ENCODE data around the gene TNNI2.
"Not testable (repeated sequence)": the region's sequence is repeated elsewhere in the genome, so short reads cannot be mapped to it uniquely, and the experiment has no call there.

TNNI2 gene

DNA sequence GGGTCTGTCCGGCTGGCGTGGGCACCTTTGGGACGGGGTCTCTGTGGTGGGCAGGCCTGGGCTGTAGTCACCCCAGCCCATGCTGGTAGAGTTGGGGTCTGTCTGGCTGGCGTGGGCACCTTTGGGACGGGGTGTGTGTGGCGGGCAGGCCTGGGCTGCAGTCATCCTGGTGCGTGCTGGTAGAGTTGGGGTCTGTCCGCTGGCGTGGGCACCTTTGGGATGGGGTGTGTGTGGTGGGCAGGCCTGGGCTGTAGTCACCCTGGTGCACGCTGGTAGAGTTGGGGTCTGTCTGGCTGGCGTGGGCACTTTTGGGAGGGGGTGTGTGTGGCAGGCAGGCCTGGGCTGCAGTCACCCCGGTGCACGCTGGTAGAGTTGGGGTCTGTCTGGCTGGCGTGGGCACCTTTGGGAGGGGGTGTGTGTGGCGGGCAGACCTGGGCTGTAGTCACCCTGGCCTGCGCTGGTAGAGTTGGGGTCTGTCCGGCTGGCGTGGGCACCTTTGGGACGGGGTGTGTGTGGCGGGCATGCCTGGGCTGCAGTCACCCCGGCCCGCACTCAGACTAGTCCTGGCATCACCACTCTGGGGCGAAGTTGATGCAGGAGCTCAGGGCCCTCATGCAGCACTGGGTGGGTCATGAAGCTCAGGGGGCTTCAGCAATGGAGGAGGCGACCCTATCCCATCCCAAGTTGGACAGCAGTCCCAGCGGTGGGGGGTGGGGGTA, 33.6 kb downstream of the TNNI2 start:
- no peak for ATAC-seq (ENCODE audit: low read depth)
- peaks cover 58% of the 10 kb centered on the region for H3K4me1 Mint-ChIP-seq
- H3K27me3 Mint-ChIP-seq, result no peaks in the 10 kb centered on the region
- H3K27ac Mint-ChIP-seq, result peak overlapping the region; percentile 81
- DNase-seq (ENCODE audit: low spot score in 2 of 2), result no peak
- peaks cover 8% of the 10 kb centered on the region for H3K36me3 Mint-ChIP-seq
- H3K4me3 Mint-ChIP-seq, result peak overlapping the region; percentile 27
- H3K9me3 Mint-ChIP-seq, result no peaks in the 10 kb centered on the region

DNA sequence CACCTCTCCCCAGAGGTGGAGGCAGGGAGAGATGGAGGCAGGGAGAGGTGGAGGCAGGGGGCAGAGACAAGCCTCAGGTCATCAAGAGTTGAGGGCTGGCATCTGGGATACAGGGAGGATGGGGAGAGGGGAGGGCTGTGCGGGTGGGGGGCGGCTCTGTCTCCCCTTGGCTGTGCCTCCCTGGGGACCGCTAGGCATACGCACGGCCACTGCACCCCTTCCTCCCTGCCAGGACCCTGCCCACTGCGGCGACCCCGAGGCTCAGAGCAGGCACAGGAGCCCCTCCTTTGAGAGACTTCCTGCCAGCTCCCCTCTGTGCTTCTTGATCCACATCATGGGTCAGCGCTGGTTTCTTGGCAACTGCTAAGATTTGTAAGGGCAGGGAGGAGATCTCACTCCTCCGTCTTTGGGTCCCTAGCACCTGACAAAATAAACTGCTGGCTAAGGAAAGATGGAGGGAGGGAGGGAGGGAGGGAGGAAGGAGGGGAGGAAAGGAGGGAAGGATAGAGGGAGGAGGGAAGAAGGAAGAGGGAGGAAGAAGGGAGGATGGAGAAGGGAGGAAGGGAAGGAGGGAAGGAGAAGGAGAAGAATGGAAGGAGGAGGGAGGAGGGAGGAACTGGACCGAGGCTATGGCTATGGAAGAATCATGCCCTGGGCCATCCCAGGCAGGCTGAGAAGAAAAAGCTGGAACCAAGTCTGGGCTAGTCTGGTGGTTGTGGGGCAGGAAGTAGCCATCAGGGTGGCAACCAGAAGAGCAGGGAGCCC, 34.4 kb downstream of the TNNI2 start:
- Mint-ChIP-seq H3K27me3 (no peaks in the 10 kb centered on the region), H3K27ac (peak overlapping the region; percentile 75), H3K36me3 (peaks cover 8% of the 10 kb centered on the region), H3K4me3 (peak overlapping the region; percentile 52), H3K4me1 (peaks cover 60% of the 10 kb centered on the region), H3K9me3 (no peaks in the 10 kb centered on the region)
- ATAC-seq (ENCODE audit: low read depth) (no peak), DNase-seq (ENCODE audit: low spot score in 2 of 2) (no peak)

DNA sequence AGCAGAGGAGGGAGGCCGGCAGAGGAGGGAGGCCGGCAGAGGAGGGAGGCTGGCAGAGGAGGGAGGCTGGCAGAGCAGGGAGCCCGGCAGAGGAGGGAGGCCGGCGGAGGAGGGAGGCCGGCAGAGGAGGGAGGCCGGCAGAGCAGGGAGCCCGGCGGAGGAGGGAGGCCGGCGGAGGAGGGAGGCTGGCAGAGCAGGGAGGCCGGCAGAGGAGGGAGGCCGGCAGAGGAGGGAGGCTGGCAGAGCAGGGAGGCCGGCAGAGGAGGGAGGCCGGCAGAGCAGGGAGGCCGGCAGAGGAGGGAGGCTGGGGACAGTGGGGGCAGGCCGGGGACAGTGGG, 35.0 kb downstream of the TNNI2 start:
- not testable (repeated sequence) for H3K36me3 Mint-ChIP-seq; H3K9me3 Mint-ChIP-seq; H3K27me3 Mint-ChIP-seq; ATAC-seq (ENCODE audit: low read depth); DNase-seq (ENCODE audit: low spot score in 2 of 2)
- H3K4me1 Mint-ChIP-seq, result peaks cover 58% of the 10 kb centered on the region
- H3K27ac Mint-ChIP-seq, result peak overlapping the region; percentile 75
- peak overlapping the region; percentile 52 for H3K4me3 Mint-ChIP-seq

DNA sequence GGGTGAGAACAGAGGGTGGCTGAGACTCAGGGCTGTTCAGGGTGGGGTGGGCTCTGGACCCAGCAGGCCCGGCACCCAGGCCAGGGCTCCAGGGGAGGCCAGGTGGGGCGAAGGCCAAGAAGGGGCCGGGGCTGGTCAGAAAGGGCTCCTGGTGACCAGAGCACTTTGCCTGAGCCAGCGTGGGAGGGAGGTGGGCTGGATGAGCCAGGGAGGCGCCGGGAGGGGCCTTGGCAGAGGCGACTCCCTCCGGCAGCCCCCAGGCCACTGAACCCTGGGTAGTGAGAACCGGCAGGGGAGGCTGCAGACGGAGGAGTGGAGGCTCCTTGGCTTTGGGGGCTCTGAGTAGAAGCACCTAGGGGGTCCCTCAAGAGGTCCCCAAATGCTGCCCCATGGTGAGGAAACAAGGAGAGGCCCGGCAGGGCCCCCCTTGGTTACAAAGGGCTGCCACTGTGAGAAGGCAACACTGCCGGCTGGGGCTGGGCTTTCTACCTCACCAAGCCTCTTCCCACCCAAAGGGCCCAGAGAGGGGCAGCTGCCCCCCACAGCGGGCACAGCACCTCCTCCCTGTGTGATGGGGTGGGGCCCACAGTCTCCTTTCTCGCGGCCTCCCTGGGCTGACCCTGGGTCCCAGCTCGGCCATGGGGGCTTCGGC, 35.8 kb downstream of the TNNI2 start:
- H3K4me1 Mint-ChIP-seq, result peaks cover 55% of the 10 kb centered on the region
- not testable (repeated sequence) for DNase-seq (ENCODE audit: low spot score in 2 of 2); H3K36me3 Mint-ChIP-seq; H3K27me3 Mint-ChIP-seq; H3K27ac Mint-ChIP-seq; ATAC-seq (ENCODE audit: low read depth); H3K4me3 Mint-ChIP-seq; H3K9me3 Mint-ChIP-seq

DNA sequence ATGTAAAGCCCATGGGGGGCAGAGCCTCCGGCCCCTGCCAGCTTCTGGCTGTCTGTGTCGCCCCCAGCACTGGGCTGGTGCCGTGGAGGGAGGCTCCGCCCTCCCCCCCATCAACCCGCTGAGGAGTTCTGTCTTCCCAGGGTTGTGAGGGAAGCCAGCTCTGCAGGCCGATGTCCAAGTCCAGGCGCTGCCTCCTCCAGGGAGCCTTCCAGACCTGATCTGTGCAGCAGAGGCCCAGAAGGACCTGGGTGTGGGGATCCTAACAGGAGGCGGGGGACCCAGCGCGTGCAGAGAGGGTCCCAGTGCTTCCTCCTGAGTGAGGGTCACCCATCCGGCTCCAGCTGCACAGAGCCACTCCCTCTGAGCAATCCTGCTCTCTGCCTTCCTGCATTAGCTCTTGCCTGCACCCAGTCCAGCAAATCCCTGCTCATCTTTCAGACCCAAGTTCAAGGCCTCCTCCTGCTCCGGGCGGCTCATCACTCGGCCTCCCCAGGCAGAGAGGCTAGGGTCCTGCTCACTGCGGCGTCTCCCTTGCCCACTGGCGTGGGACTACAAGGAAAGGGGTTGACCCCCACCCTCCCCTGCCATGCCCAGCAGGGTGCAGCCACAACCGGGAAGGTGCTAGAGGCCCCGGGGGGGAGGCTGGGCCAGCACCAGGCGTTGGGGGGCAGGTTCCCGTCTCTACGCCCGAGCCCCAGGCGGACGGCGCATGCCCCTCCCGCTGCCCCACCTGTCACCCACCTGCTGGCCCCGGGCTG, 36.5 kb downstream of the TNNI2 start:
- Mint-ChIP-seq H3K27me3 (no peaks in the 10 kb centered on the region), H3K36me3 (peaks cover 4% of the 10 kb centered on the region), H3K9me3 (no peaks in the 10 kb centered on the region), H3K4me3 (no peak overlapping the region), H3K27ac (peak overlapping the region; percentile 41), H3K4me1 (peaks cover 55% of the 10 kb centered on the region)
- ATAC-seq (ENCODE audit: low read depth), result no peak
- no peak for DNase-seq (ENCODE audit: low spot score in 2 of 2)

DNA sequence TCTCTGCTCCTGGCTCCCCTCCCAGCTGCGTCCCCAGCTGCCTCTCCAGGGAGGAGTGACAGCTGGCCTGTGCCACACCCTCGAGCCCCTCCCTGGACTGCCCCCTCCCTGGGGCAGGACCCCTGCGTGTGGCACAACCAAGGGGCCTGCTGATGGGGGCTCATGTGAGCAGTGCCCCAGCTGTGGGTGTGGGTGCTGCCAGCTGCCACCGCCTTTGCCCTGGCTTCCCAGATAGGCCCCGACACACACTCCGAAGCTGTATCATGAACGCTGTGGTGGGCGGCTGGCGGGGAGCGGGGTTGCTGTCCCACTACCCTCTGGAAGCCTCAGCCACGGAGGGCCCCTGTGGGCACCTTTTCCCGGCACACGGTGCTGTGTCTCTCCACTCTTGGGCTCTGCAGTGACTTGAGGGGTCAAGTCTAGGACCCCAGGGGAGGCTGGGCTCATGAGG, 37.1 kb downstream of the TNNI2 start:
- H3K27me3 Mint-ChIP-seq; DNase-seq (ENCODE audit: low spot score in 2 of 2); H3K36me3 Mint-ChIP-seq; H3K9me3 Mint-ChIP-seq; ATAC-seq (ENCODE audit: low read depth); H3K27ac Mint-ChIP-seq; H3K4me3 Mint-ChIP-seq: not testable (repeated sequence)
- H3K4me1 Mint-ChIP-seq, result peaks cover 57% of the 10 kb centered on the region

DNA sequence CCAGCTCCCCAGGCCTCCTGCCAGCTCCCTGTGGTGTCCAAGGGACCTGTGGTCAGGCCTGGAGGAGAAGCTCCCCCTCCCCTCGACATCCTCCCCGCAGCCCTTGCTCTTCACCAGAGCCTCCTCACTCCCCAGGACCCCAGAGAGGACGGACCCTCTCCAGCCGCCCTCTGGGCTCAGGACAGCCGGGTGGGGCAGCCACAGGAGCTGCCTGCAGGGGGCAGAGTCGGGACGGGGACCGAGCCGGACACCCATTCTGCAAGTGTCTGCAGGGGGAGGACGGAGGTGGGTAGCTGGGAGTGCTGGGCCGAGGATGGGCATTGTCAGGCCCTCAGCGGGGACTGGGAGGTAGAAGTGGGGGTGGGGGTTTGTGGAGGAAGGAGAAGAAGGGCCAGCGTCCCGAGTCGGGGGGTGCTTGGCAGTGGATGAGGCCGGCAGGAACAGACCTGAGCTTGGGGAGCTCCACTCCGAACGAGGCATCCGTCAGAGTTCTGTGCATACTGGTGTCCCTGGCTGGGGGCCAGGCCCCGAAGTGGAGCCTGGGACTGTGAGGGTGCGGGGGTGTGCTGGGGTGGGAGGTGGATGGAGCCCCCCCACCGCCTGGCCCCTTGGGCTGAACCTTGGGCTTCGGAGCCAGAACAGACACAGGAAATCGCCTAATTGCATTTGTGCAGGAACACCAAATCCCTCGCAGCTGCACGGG, 37.7 kb downstream of the TNNI2 start:
- DNase-seq (ENCODE audit: low spot score in 2 of 2), result no peak
- Mint-ChIP-seq H3K36me3 (peaks cover 4% of the 10 kb centered on the region), H3K4me3 (no peak overlapping the region), H3K27me3 (no peaks in the 10 kb centered on the region), H3K9me3 (no peaks in the 10 kb centered on the region), H3K4me1 (peaks cover 54% of the 10 kb centered on the region), H3K27ac (no peak overlapping the region)
- no peak for ATAC-seq (ENCODE audit: low read depth)

DNA sequence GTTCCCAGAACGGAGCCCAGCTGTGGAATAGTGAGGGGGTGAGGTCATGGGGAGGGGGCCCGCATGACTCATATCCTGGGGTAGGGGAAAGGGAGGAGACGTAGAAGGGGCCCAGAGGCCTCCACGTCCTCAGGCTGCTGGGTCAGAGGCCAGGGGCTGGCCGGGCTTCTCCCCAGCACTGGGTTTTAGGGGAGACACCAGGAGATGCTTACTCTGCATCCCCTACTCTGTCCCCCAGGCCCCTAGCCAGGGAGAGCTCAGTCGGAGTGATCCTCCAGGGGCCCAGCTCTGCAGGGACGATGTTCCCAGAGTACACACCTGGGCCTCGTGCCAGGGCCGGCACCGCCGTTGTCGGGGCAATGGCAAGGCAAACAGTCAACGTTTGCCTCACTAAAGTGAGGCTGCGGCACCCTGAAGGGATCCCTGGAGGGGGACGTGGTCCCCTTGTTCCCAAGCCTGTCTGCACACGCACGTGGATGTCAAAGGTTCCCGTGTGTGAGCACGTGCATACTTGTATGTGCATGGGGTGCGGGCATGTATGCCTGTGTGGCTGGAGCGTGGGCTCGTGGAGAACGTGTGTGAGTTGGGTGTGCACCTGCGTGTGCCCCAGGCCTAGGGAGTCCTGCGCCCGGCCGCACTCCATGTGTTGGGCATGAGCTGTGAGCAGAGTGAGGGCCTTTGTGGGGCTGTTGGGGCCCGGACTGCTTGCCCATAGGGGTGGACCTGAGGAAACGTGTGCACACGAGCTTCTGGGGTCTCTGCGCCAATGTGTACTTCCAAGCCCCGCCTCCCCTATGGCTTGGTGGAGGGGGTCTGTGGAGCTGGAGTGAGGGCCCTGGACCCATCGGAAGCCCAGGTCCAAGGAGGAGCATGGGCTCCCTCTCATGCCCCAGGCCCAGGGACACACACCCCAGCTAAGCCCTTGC, 38.7 kb downstream of the TNNI2 start:
- Mint-ChIP-seq H3K27ac (no peak overlapping the region), H3K4me1 (peaks cover 46% of the 10 kb centered on the region), H3K27me3 (no peaks in the 10 kb centered on the region), H3K9me3 (no peaks in the 10 kb centered on the region), H3K4me3 (no peak overlapping the region), H3K36me3 (peaks cover 4% of the 10 kb centered on the region)
- ATAC-seq (ENCODE audit: low read depth) (no peak), DNase-seq (ENCODE audit: low spot score in 2 of 2) (no peak)

DNA sequence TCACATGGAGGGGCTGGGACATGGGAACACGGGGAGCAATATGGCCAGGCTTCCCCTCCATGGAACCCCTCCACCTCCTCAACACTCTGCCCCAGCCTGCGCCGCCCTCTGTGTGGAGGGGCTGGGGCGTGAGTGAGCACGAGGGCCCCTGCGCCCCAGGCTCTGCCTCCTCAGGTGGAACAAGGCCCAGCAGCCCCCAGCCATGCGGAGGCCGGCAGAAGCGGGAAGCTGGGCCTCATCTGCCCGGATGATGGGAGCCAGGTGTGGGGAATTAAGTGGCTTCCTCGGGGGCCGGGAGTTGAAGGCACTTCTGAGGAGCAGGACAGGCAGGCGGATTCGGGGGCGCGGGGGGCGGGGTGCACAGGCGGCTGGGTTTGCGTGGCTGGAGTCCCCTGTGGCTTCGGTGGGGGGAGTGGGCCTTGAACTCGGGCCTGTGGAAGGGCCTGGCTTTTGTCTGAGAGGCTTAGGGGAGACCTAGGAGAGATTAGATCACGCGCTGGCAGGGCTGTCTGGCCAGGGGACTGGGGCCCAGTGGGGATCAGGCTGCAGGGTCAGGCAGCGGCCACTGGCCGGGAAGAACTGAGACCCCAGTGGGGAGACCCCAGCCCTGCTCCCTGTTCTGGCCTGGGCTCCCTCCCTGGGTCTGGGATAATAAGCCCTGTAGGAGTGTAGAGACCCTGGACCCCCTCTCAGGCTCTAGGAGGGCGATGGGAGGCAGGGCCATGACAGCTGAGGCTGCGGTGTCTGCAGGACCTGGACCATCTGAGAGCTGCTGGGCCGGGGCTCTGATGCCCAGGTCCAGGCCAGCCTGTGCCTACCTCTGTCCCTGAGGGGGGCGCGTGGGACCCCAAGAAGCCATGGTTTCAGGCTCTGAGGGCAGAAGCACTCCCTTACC, 39.6 kb downstream of the TNNI2 start:
- Mint-ChIP-seq H3K27ac (no peak overlapping the region), H3K4me1 (peaks cover 41% of the 10 kb centered on the region)
- DNase-seq (ENCODE audit: low spot score in 2 of 2), result no peak

DNA sequence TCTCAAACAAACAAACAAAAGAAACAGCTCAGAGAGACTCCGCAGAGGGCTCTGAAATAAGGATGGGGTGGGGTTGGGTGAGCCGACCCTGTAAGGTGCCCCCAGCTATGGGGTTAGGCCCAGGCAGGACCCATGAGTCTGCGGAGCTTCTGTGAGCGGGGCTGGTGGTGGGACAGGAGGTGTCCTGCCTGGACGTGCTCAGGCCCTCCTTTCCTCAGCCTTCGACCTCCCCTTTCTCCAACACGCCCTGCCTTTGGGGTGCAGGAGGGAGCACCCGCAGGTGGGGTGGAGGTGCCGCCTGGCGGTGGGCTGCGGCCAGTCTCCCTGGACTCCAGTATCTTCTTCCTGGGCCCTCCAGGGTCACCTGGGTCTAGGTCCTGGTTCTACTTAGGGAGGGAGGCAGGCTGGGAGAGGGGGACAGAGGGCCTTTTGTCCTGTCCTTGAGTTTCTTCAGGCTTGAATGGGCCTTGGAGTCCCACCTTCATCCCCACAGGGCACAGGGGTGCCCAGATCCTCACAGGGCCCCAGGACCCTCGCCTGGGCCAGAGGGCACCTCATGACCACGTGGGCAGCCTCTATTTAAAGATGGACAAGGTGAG, 40.7 kb downstream of the TNNI2 start:
- Mint-ChIP-seq H3K4me3 (no peak overlapping the region), H3K27me3 (no peaks in the 10 kb centered on the region), H3K9me3 (no peaks in the 10 kb centered on the region), H3K4me1 (peaks cover 38% of the 10 kb centered on the region), H3K27ac (peak overlapping the region; percentile 43), H3K36me3 (peaks cover 2% of the 10 kb centered on the region)
- ATAC-seq (ENCODE audit: low read depth) (no peak), DNase-seq (ENCODE audit: low spot score in 2 of 2) (no peak)

More for the DNA sequence above, 39.6 kb downstream of the TNNI2 start:
- no peak for ATAC-seq (ENCODE audit: low read depth)
- no peaks in the 10 kb centered on the region for H3K9me3 Mint-ChIP-seq
- no peak overlapping the region for H3K4me3 Mint-ChIP-seq
- H3K27me3 Mint-ChIP-seq, result no peaks in the 10 kb centered on the region
- peaks cover 4% of the 10 kb centered on the region for H3K36me3 Mint-ChIP-seq

DNA sequence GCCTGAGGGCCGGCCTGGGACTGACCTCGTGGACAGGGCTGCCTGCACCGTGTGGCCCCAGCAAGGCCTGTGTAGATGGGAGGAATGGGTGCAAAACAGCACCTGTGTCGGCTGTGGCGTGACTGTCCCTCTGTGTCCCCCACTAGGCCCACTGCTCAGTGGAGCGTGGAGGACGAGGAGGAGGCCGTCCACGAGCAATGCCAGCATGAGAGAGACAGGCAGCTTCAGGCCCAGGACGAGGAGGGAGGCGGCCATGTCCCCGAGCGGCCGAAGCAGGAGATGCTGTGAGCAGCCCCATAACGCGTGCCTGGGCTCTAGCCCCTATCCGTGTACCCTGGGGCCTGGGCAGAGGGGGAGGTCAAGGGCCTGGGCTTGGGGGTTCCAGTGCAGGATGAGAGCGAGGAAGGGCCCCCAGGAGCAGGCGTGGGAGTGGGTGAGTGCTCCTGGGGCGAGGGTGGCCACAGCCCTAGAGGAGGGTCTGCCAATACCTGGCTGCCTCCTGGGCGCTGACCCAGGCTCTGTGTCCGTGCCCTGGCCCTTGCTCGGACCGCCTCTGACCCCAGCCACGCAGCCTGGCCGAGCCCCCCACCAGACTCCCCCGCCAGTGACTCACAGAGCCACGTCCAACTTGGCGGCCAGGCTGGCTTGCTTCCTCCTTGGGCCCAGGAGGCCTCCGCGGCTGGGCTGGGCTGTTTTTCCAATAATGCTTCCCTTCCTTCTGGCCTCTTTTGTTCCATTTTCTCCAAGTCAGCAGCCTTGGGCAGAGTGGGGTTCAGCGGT, 41.4 kb downstream of the TNNI2 start:
- H3K9me3 Mint-ChIP-seq, result no peaks in the 10 kb centered on the region
- H3K36me3 Mint-ChIP-seq, result peaks cover 2% of the 10 kb centered on the region
- no peak for ATAC-seq (ENCODE audit: low read depth)
- peak overlapping the region; percentile 64 for H3K27ac Mint-ChIP-seq
- DNase-seq (ENCODE audit: low spot score in 2 of 2), result no peak
- H3K4me1 Mint-ChIP-seq, result peaks cover 37% of the 10 kb centered on the region
- H3K27me3 Mint-ChIP-seq, result no peaks in the 10 kb centered on the region
- H3K4me3 Mint-ChIP-seq, result peak overlapping the region; percentile 42
